SIG-M5 (cell line): ENCODE results near the gene PIK3R5.

Source experiments
- DNase-seq: peaks from one replicate; lab custom pipeline; 2025; lab: John Stamatoyannopoulos, UW

PIK3R5 gene

GRCh38 chr17:8875436-8875835, 90.1 kb downstream of the PIK3R5 start:
- DNase-seq, result no peak

- no peak for DNase-seq
Observed at GRCh38 chr17:8873801-8874715, 91.4 kb downstream of the PIK3R5 start.

- no peak for DNase-seq
Observed at GRCh38 chr17:8872705-8873435, 92.6 kb downstream of the PIK3R5 start.

- no peak for DNase-seq
Observed at GRCh38 chr17:8872036-8872704, 93.3 kb downstream of the PIK3R5 start.

GRCh38 chr17:8871081-8871581, 94.4 kb downstream of the PIK3R5 start:
- no peak for DNase-seq

- no peak for DNase-seq
Observed at GRCh38 chr17:8870406-8871040, 95.0 kb downstream of the PIK3R5 start.

- no peak for DNase-seq
Observed at GRCh38 chr17:8869114-8869815, 96.2 kb downstream of the PIK3R5 start.

GRCh38 chr17:8868529-8868951, 97.0 kb downstream of the PIK3R5 start:
- no peak for DNase-seq

GRCh38 chr17:8868092-8868491, 97.4 kb downstream of the PIK3R5 start:
- DNase-seq, result no peak

- DNase-seq, result no peak
Observed at GRCh38 chr17:8867361-8867981, 98.0 kb downstream of the PIK3R5 start, which contains the start of gene PIK3R6. TSS of gene PIK3R6 (minus strand) at chr17:8867674. CDS start at chr17:8849794, 17,880 bp downstream.

- no peak for DNase-seq
Observed at GRCh38 chr17:8865811-8866210, 99.7 kb downstream of the PIK3R5 start.

- DNase-seq, result no peak
Observed at GRCh38 chr17:8865385-8865784, 100.1 kb downstream of the PIK3R5 start.

GRCh38 chr17:8862213-8863056, 103.1 kb downstream of the PIK3R5 start:
- DNase-seq, result no peak

GRCh38 chr17:8861495-8862181, 103.9 kb downstream of the PIK3R5 start:
- no peak for DNase-seq

GRCh38 chr17:8859804-8860430, 105.6 kb downstream of the PIK3R5 start:
- no peak for DNase-seq

- DNase-seq, result no peak
Observed at GRCh38 chr17:8859027-8859803, 106.3 kb downstream of the PIK3R5 start.

- DNase-seq, result no peak
Observed at GRCh38 chr17:8857919-8858318, 107.6 kb downstream of the PIK3R5 start.
